Neural progenitor cell (in vitro differentiated cells): ENCODE results near the gene IMPG2. TPM values are rescaled to one million over a fixed set of nuclear protein-coding genes. Genes with fewer than 3 reads are reported as not detected.

ENCODE experiments used
- DNase-seq: peaks from one replicate; pipeline ENCODE4 v3.0.0-alpha.2; 2016; ENCODE audit warnings: low spot score
- H2AFZ ChIP-seq: fragments of 200-600 bp; sonication (generic); replicated peaks from 2 replicates; pipeline ENCODE4 v1.6.1; 2016; ENCODE audit warnings: antibody characterized with exemption
- H3F3A ChIP-seq: fragments of 200-600 bp; sonication (generic); 2 replicates; pipeline ENCODE4 v1.6.1; 2016; ENCODE audit warnings: antibody characterized with exemption, low read depth
- H3K27ac ChIP-seq: fragments of 200-600 bp; sonication (generic); 2 replicates; pipeline ENCODE4 v1.5.1; 2016; ENCODE audit warnings: mild to moderate bottlenecking
- H3K27me3 ChIP-seq: fragments of 200-600 bp; sonication (generic); 2 replicates; pipeline ENCODE4 v1.6.1; 2016; ENCODE audit warnings: mild to moderate bottlenecking, moderate library complexity
- H3K36me3 ChIP-seq: fragments of 200-600 bp; sonication (generic); 2 replicates; pipeline ENCODE4 v1.5.1; 2016
- H3K4me1 ChIP-seq: fragments of 200-600 bp; sonication (generic); 2 replicates; pipeline ENCODE4 v1.6.1; 2016; ENCODE audit warnings: mixed run types
- H3K4me2 ChIP-seq: fragments of 200-600 bp; sonication (generic); 2 replicates; pipeline ENCODE4 v1.6.1; 2016
- H3K4me3 ChIP-seq: fragments of 200-600 bp; sonication (generic); 2 replicates; pipeline ENCODE4 v1.5.1; 2016
- H3K79me2 ChIP-seq: fragments of 200-600 bp; sonication (generic); 2 replicates; pipeline ENCODE4 v1.6.1; 2016; ENCODE audit warnings: low read depth
- H3K9ac ChIP-seq: fragments of 200-600 bp; sonication (generic); 2 replicates; pipeline ENCODE4 v1.6.1; 2016
- H3K9me3 ChIP-seq: fragments of 200-600 bp; sonication (generic); 2 replicates; pipeline ENCODE4 v1.5.1; 2016; ENCODE audit warnings: low read depth
- H4K20me1 ChIP-seq: fragments of 200-600 bp; sonication (generic); 2 replicates; pipeline ENCODE4 v1.6.1; 2016; ENCODE audit warnings: low read depth
- H3K27ac Mint-ChIP-seq: 3 replicates; pipeline ENCODE4 v1.8.0; 2021; ENCODE audit warnings: mixed read lengths
- H3K27me3 Mint-ChIP-seq: 2 replicates; pipeline ENCODE4 v1.8.0; 2022; ENCODE audit warnings: low read depth, mild to moderate bottlenecking, inconsistent platforms, moderate library complexity, mixed read lengths; ENCODE audit not compliant: insufficient read depth
- H3K36me3 Mint-ChIP-seq: 3 replicates; pipeline ENCODE4 v1.8.0; 2021; ENCODE audit warnings: mixed read lengths
- H3K4me1 Mint-ChIP-seq: 3 replicates; pipeline ENCODE4 v1.8.0; 2021; ENCODE audit warnings: mixed read lengths
- H3K4me3 Mint-ChIP-seq: 3 replicates; pipeline ENCODE4 v1.8.0; 2021; ENCODE audit warnings: mild to moderate bottlenecking, moderate library complexity, mixed read lengths
- H3K9me3 Mint-ChIP-seq: 3 replicates; pipeline ENCODE4 v1.8.0; 2020; ENCODE audit warnings: mixed read lengths
- CTCF ChIP-seq: fragments of 200-600 bp; sonication (generic); IDR thresholded peaks from 2 replicates; pipeline ENCODE4 v1.5.1; 2017; ENCODE audit warnings: antibody characterized with exemption, mild to moderate bottlenecking
- EZH2 ChIP-seq: fragments of 200-600 bp; sonication (generic); IDR thresholded peaks from 2 replicates; pipeline ENCODE4 v1.6.1; 2017; ENCODE audit warnings: antibody characterized with exemption, mild to moderate bottlenecking, moderate library complexity
- EZH2phosphoT487 ChIP-seq: fragments of 200-600 bp; sonication (generic); IDR thresholded peaks from 2 replicates; pipeline ENCODE4 v1.6.1; 2017; ENCODE audit warnings: antibody characterized with exemption
- total RNA-seq: library from RNA; depleted of rRNA; stranded (reverse); fragments of >200 nt; gene quantifications from 2 replicates; pipeline ENCODE4 v1.2.3, GENCODE V29; 2015; ENCODE audit warnings: low replicate concordance

IMPG2 gene
- total RNA-seq, 1 donor from 2014 or later = 0.15 TPM

- Mint-ChIP-seq H3K36me3 (no peaks in the 10 kb centered on the region), H3K9me3 (peaks cover 12% of the 10 kb centered on the region), H3K4me3 (no peak overlapping the region), H3K27ac (no peak overlapping the region), H3K4me1 (no peaks in the 10 kb centered on the region), H3K27me3 (no peaks in the 10 kb centered on the region)
- DNase-seq = no peak
- no peaks in the 10 kb centered on the region for H3K79me2 ChIP-seq
- H3K27me3 ChIP-seq = no peaks in the 10 kb centered on the region
- no peak overlapping the region for H3K4me3 ChIP-seq
- H3K27ac ChIP-seq = no peak overlapping the region
- no peaks in the 10 kb centered on the region for H3K4me1 ChIP-seq
- TF ChIP-seq CTCF (no peak), EZH2phosphoT487 (no peak), EZH2 (no peak)
- no peak overlapping the region for H3K4me2 ChIP-seq
- H3K9ac ChIP-seq = no peak overlapping the region
- H4K20me1 ChIP-seq = no peaks in the 10 kb centered on the region
- H3K36me3 ChIP-seq = no peaks in the 10 kb centered on the region
- H3F3A ChIP-seq = no peaks in the 10 kb centered on the region
- H3K9me3 ChIP-seq = no peaks in the 10 kb centered on the region
- H2AFZ ChIP-seq = no peak overlapping the region
Measured at GRCh38 chr3:101217472-101218245, 102.7 kb downstream of the IMPG2 start.

GRCh38 chr3:101216710-101217465, 103.5 kb downstream of the IMPG2 start:
- H3F3A ChIP-seq = no peaks in the 10 kb centered on the region
- no peak for DNase-seq
- TF ChIP-seq EZH2phosphoT487 (no peak), CTCF (no peak), EZH2 (no peak)
- Mint-ChIP-seq H3K9me3 (peaks cover 12% of the 10 kb centered on the region), H3K36me3 (no peaks in the 10 kb centered on the region), H3K4me3 (no peak overlapping the region), H3K27me3 (no peaks in the 10 kb centered on the region), H3K27ac (no peak overlapping the region), H3K4me1 (no peaks in the 10 kb centered on the region)
- no peak overlapping the region for H3K27ac ChIP-seq
- H3K79me2 ChIP-seq = no peaks in the 10 kb centered on the region
- no peaks in the 10 kb centered on the region for H3K27me3 ChIP-seq
- no peaks in the 10 kb centered on the region for H3K9me3 ChIP-seq
- H3K9ac ChIP-seq = no peak overlapping the region
- no peaks in the 10 kb centered on the region for H3K36me3 ChIP-seq
- H4K20me1 ChIP-seq = no peaks in the 10 kb centered on the region
- no peak overlapping the region for H2AFZ ChIP-seq
- H3K4me2 ChIP-seq = no peak overlapping the region
- no peak overlapping the region for H3K4me3 ChIP-seq
- no peaks in the 10 kb centered on the region for H3K4me1 ChIP-seq

- Mint-ChIP-seq H3K27ac (no peak overlapping the region), H3K4me3 (no peak overlapping the region), H3K9me3 (peaks cover 12% of the 10 kb centered on the region), H3K4me1 (no peaks in the 10 kb centered on the region), H3K36me3 (no peaks in the 10 kb centered on the region), H3K27me3 (no peaks in the 10 kb centered on the region)
- H3F3A ChIP-seq = no peaks in the 10 kb centered on the region
- H4K20me1 ChIP-seq = no peaks in the 10 kb centered on the region
- no peak overlapping the region for H2AFZ ChIP-seq
- no peak overlapping the region for H3K4me3 ChIP-seq
- H3K4me2 ChIP-seq = no peak overlapping the region
- H3K36me3 ChIP-seq = no peaks in the 10 kb centered on the region
- H3K9me3 ChIP-seq = no peaks in the 10 kb centered on the region
- no peak for TF ChIP-seq CTCF
- no peak for TF ChIP-seq EZH2phosphoT487
- no peak for TF ChIP-seq EZH2
- H3K4me1 ChIP-seq = no peaks in the 10 kb centered on the region
- H3K27me3 ChIP-seq = no peaks in the 10 kb centered on the region
- no peak for DNase-seq
- no peak overlapping the region for H3K9ac ChIP-seq
- no peaks in the 10 kb centered on the region for H3K79me2 ChIP-seq
- no peak overlapping the region for H3K27ac ChIP-seq
Measured at GRCh38 chr3:101212730-101213129, 107.6 kb downstream of the IMPG2 start.
